ENCODE measurements around the gene NDUFC1.

Gene NDUFC1

GRCh38 chr4:139246166-139246565 lies 56.1 kb downstream of the NDUFC1 start:
- no peak for DNase-seq

- DNase-seq, result no peak
These were observed 56.7 kb downstream of the NDUFC1 start for GRCh38 chr4:139245590-139245989.

GRCh38 chr4:139243448-139244365 lies 58.6 kb downstream of the NDUFC1 start:
- no peak for DNase-seq

- DNase-seq, result no peak
These were observed 59.7 kb downstream of the NDUFC1 start for GRCh38 chr4:139242511-139243051.

GRCh38 chr4:139241784-139242151 lies 60.5 kb downstream of the NDUFC1 start:
- DNase-seq, result no peak

GRCh38 chr4:139241086-139241783 lies 61.0 kb downstream of the NDUFC1 start:
- DNase-seq, result no peak

Measured in T-helper 9 cell (primary cell).